IPS DF 4.7 (cell line): ENCODE results near the gene MRRF.
"Not testable (repeated sequence)": the region's sequence is repeated elsewhere in the genome, so short reads cannot be mapped to it uniquely, and the experiment has no call there.

Source experiments
- DNase-seq: peaks from one replicate; pipeline ENCODE4 v3.0.0-alpha.2; 2013; ENCODE audit warnings: low spot score; ENCODE audit errors: extremely low read depth

MRRF gene

GRCh38 chr9:122274055-122274454 is 9.4 kb downstream of the MRRF start:
- DNase-seq = no peak

GRCh38 chr9:122276096-122276495 is 11.4 kb downstream of the MRRF start:
- DNase-seq = no peak

- DNase-seq = no peak
Observed at GRCh38 chr9:122277285-122277897, 12.7 kb downstream of the MRRF start.

- no peak for DNase-seq
Observed at GRCh38 chr9:122281368-122281767, 16.7 kb downstream of the MRRF start.

- no peak for DNase-seq
Observed at GRCh38 chr9:122286764-122287163, 22.1 kb downstream of the MRRF start.

- no peak for DNase-seq
Observed at GRCh38 chr9:122287214-122287720, 22.6 kb downstream of the MRRF start.

GRCh38 chr9:122291458-122291857 is 26.8 kb downstream of the MRRF start:
- no peak for DNase-seq

- no peak for DNase-seq
Observed at GRCh38 chr9:122294531-122294930, 29.8 kb downstream of the MRRF start.

- no peak for DNase-seq
Observed at GRCh38 chr9:122297512-122297911, 32.8 kb downstream of the MRRF start.

GRCh38 chr9:122302237-122303093 is 37.8 kb downstream of the MRRF start:
- no peak for DNase-seq

- no peak for DNase-seq
Observed at GRCh38 chr9:122307061-122307460, 42.4 kb downstream of the MRRF start.

- DNase-seq = no peak
Observed at GRCh38 chr9:122307925-122308324, 43.2 kb downstream of the MRRF start.

GRCh38 chr9:122309861-122310260 is 45.2 kb downstream of the MRRF start:
- DNase-seq = no peak

GRCh38 chr9:122314165-122314564 is 49.5 kb downstream of the MRRF start:
- DNase-seq = no peak

GRCh38 chr9:122315534-122315933 is 50.9 kb downstream of the MRRF start:
- DNase-seq = no peak

- DNase-seq = no peak
Observed at GRCh38 chr9:122318284-122318683, 53.6 kb downstream of the MRRF start.

- no peak for DNase-seq
Observed at GRCh38 chr9:122320413-122320881, 55.8 kb downstream of the MRRF start.

- no peak for DNase-seq
Observed at GRCh38 chr9:122322553-122322952, 57.9 kb downstream of the MRRF start.

- not testable (repeated sequence) for DNase-seq
Observed at GRCh38 chr9:122324665-122325064, 60.0 kb downstream of the MRRF start.

GRCh38 chr9:122325124-122325523 is 60.4 kb downstream of the MRRF start:
- DNase-seq = no peak

- no peak for DNase-seq
Observed at GRCh38 chr9:122327175-122327574, 62.5 kb downstream of the MRRF start.

GRCh38 chr9:122329597-122329996 is 64.9 kb downstream of the MRRF start:
- DNase-seq = no peak

- not testable (repeated sequence) for DNase-seq
Observed at GRCh38 chr9:122330466-122330865, 65.8 kb downstream of the MRRF start.
